NOMO-1 (cell line): ENCODE results near the gene IFNAR2.

ENCODE experiments used
- DNase-seq, 2 experiments: peaks; one replicate each; lab custom pipeline; 2025; ENCODE audit not compliant: unreplicated experiment in 2 of 2; lab: John Stamatoyannopoulos, UW

The IFNAR2 gene

GRCh38 chr21:33229784-33230544, at the start of gene IFNAR2:
TSS of gene IFNAR2 (plus strand) at chr21:33229938. CDS start at chr21:33241923, 11,985 bp downstream.
- DNase-seq = peak; percentile 47 to 57

- no peak for DNase-seq
These were observed 43.9 kb upstream of the IFNAR2 start for GRCh38 chr21:33185852-33186251.

- DNase-seq = no peak
These were observed 42.5 kb upstream of the IFNAR2 start for GRCh38 chr21:33187276-33187675.

- no peak for DNase-seq
These were observed 40.5 kb upstream of the IFNAR2 start for GRCh38 chr21:33189237-33189636.

- DNase-seq = no peak
These were observed 39.9 kb upstream of the IFNAR2 start for GRCh38 chr21:33189824-33190223.

- DNase-seq = peak; percentile 21 to 61
These were observed 32.8 kb upstream of the IFNAR2 start for GRCh38 chr21:33196941-33197374.

GRCh38 chr21:33197496-33197895, 32.2 kb upstream of the IFNAR2 start:
- DNase-seq = peak in 1 of 2 experiments; percentile 9

- DNase-seq = peak; percentile 82 to 91
These were observed 31.2 kb upstream of the IFNAR2 start for GRCh38 chr21:33198346-33199099.

GRCh38 chr21:33199100-33199464, 30.7 kb upstream of the IFNAR2 start:
- no peak for DNase-seq

- DNase-seq = peak; percentile 88 to 93
These were observed 30.1 kb upstream of the IFNAR2 start for GRCh38 chr21:33199516-33200217.

GRCh38 chr21:33201956-33202355, 27.8 kb upstream of the IFNAR2 start:
- DNase-seq = no peak

- DNase-seq = peak; percentile 21 to 67
These were observed 27.0 kb upstream of the IFNAR2 start for GRCh38 chr21:33202464-33203363.

GRCh38 chr21:33203371-33203724, 26.4 kb upstream of the IFNAR2 start:
- DNase-seq = peak in 1 of 2 experiments; percentile 44

- peak; percentile 86 for DNase-seq
These were observed 24.3 kb upstream of the IFNAR2 start for GRCh38 chr21:33205476-33205875.

- DNase-seq = peak; percentile 24 to 42
These were observed 22.9 kb upstream of the IFNAR2 start for GRCh38 chr21:33206771-33207281.

- DNase-seq = no peak
These were observed 22.1 kb upstream of the IFNAR2 start for GRCh38 chr21:33207449-33208149.

- no peak for DNase-seq
These were observed 21.2 kb upstream of the IFNAR2 start for GRCh38 chr21:33208534-33208933.

- DNase-seq = no peak
These were observed 18.4 kb upstream of the IFNAR2 start for GRCh38 chr21:33211305-33211704.

- no peak for DNase-seq
These were observed 18.0 kb upstream of the IFNAR2 start for GRCh38 chr21:33211732-33212131.
